ENCODE measurements around the gene WIPI1. TPM values are rescaled to one million over a fixed set of nuclear protein-coding genes. Genes with fewer than 3 reads are reported as not detected.

Gene WIPI1
- total RNA-seq, 2 experiments from 2014 or later = 34.4 to 43.5 TPM

- H3K27ac ChIP-seq (ENCODE audit: low read depth, low read length, poor library complexity, severe bottlenecking) = peak overlapping the region; percentile 83
- BruUV-seq (replicated peaks) = no TSS peak
These were observed 5.3 kb upstream of the WIPI1 start for GRCh38 chr17:68462381-68463210.

GRCh38 chr17:68461589-68461988 lies 4.3 kb upstream of the WIPI1 start:
- ChIA-PET POLR2A (interaction anchor here (0.5 to 5.0 kb wide), 16 partner anchors 19 to 281 kb away, joined by 3 to 71 read pairs (median 5); partner anchors contain the start of genes AMZ2, ARSG and SLC16A6), CTCF (ENCODE audit: unreplicated experiment) (interaction anchor here (0.5 to 1.2 kb wide), 3 partner anchors 27 to 257 kb away, joined by 3 to 5 read pairs (median 4); no protein-coding TSS in a partner anchor)
- Histone ChIP-seq H3K4me3 (ENCODE audit: low read depth, low read length, poor library complexity, severe bottlenecking) (peak overlapping the region; percentile 37), H3K4me2 (ENCODE audit: low read length) (peak overlapping the region; percentile 92), H3K36me3 (ENCODE audit: insufficient read depth, low read length) (no peaks in the 10 kb centered on the region), H3K27ac (ENCODE audit: low read depth, low read length, poor library complexity, severe bottlenecking) (peak overlapping the region; percentile 83), H3K9me2 (ENCODE audit: insufficient read depth, low read length) (no peaks in the 10 kb centered on the region), H2AFZ (ENCODE audit: low read length) (peak overlapping the region; percentile 72), H4K20me1 (ENCODE audit: insufficient read depth, low read length) (no peaks in the 10 kb centered on the region), H3K9me3 (ENCODE audit: low read length) (no peaks in the 10 kb centered on the region), H3K4me1 (ENCODE audit: insufficient read depth, low read length, poor library complexity, severe bottlenecking) (peaks cover 69% of the 10 kb centered on the region), H3K79me2 (ENCODE audit: insufficient read depth, low read depth, low read length) (no peaks in the 10 kb centered on the region; the same call in 1 of the 2 replicates)
- DNase-seq (ENCODE audit: low spot score) = peak; percentile 78
- intact Hi-C loops (cut with micrococcal nuclease; ENCODE audit: unreplicated experiment) = no loop called here
- BruUV-seq (replicated peaks) = no TSS peak
- TF ChIP-seq CTCF (conservative IDR thresholded peaks at IDR 0.05; ENCODE audit: low read length) = no peak
- no peak for TF ChIP-seq EZH2phosphoT487 (IDR thresholded peaks at IDR 0.05; ENCODE audit: borderline replicate concordance, low read depth, low read length)

More at GRCh38 chr17:68462381-68463210, 5.3 kb upstream of the WIPI1 start:
- Histone ChIP-seq H3K4me3 (ENCODE audit: low read depth, low read length, poor library complexity, severe bottlenecking) (peak overlapping the region; percentile 18), H2AFZ (ENCODE audit: low read length) (peak overlapping the region; percentile 72; the same call in 1 of the 2 replicates), H3K79me2 (ENCODE audit: insufficient read depth, low read depth, low read length) (no peaks in the 10 kb centered on the region; the same call in 1 of the 2 replicates), H3K4me2 (ENCODE audit: low read length) (peak overlapping the region; percentile 92), H4K20me1 (ENCODE audit: insufficient read depth, low read length) (no peaks in the 10 kb centered on the region), H3K4me1 (ENCODE audit: insufficient read depth, low read length, poor library complexity, severe bottlenecking) (peaks cover 69% of the 10 kb centered on the region), H3K9me3 (ENCODE audit: low read length) (peaks cover 10% of the 10 kb centered on the region), H3K36me3 (ENCODE audit: insufficient read depth, low read length) (peaks cover 3% of the 10 kb centered on the region; the same call in 1 of the 2 replicates), H3K9me2 (ENCODE audit: insufficient read depth, low read length) (no peaks in the 10 kb centered on the region)
- CTCF ChIA-PET (ENCODE audit: unreplicated experiment) = interaction anchor here (0.7 to 1.2 kb wide), 5 partner anchors 22 to 64 kb away, joined by 3 to 5 read pairs (median 3); no protein-coding TSS in a partner anchor
- POLR2A ChIA-PET = interaction anchor here (0.8 to 1.6 kb wide), 10 partner anchors 25 to 658 kb away, joined by 3 to 8 read pairs (median 3); no protein-coding TSS in a partner anchor
- peak; percentile 97 for TF ChIP-seq CTCF (conservative IDR thresholded peaks at IDR 0.05; ENCODE audit: low read length)
- no peak for TF ChIP-seq EZH2phosphoT487 (IDR thresholded peaks at IDR 0.05; ENCODE audit: borderline replicate concordance, low read depth, low read length)
- DNase-seq (ENCODE audit: low spot score) = peak; percentile 97
- intact Hi-C loops (cut with micrococcal nuclease; ENCODE audit: unreplicated experiment) = loop anchor here (1.0 kb wide), 5 partner anchors 26 to 258 kb away; no protein-coding TSS in a partner anchor

Measured in OCI-LY7 (cell line).